Psoas muscle (tissue), 8 donors: ENCODE results near the gene BLOC1S4. TPM values are rescaled to one million over a fixed set of nuclear protein-coding genes. Genes with fewer than 3 reads are reported as not detected.

Source experiments
- ATAC-seq, 4 donors: fragments of 200-7000 bp; cut with Tn5 transposase; one replicate each; pipeline ENCODE4 v1.9.1; 2020; ENCODE audit warnings: moderate library complexity in 3 of 4, mild to moderate bottlenecking in 2 of 4
- DNase-seq, 2 donors: peaks; one replicate each; pipeline ENCODE4 v3.0.0-alpha.2; 2020
- H3K27ac ChIP-seq: fragments of 200-600 bp; one replicate; pipeline ENCODE4 v1.8.0; 2022
- H3K27me3 ChIP-seq, 3 donors: fragments of 200-600 bp in 1 of 3; one replicate each; pipeline versions ENCODE4 v1.6.1 to v1.8.0; 2013 to 2022; ENCODE audit warnings: low read length in 2 of 3, mild to moderate bottlenecking in 2 of 3, moderate library complexity in 1 of 3; ENCODE audit not compliant: insufficient read depth in 3 of 3
- H3K36me3 ChIP-seq, 2 donors: fragments of 200-600 bp in 1 of 2; one replicate each; pipeline versions ENCODE4 v1.6.1 to v1.8.0; 2013 to 2022; ENCODE audit warnings: low read depth in 1 of 2, mild to moderate bottlenecking in 1 of 2, moderate library complexity in 1 of 2; ENCODE audit not compliant: insufficient read depth in 1 of 2
- H3K4me1 ChIP-seq: fragments of 200-600 bp; one replicate; pipeline ENCODE4 v1.8.0; 2022
- H3K4me3 ChIP-seq: fragments of 200-600 bp; one replicate; pipeline ENCODE4 v1.8.0; 2022; ENCODE audit warnings: mild to moderate bottlenecking
- H3K9me3 ChIP-seq: fragments of 200-600 bp; one replicate; pipeline ENCODE4 v1.8.0; 2022
- WGBS, 3 donors: extraction: QIAGEN DNeasy Blood & Tissue Kit; methylation state at CpG; one replicate each; pipeline versions ENCODE4 v1.1.6 to v1.1.7; 2013; 5-methylcytosine and 5-hydroxymethylcytosine counted together
- intact Hi-C, 2 donors: fragments of 100-400 bp; cut with DNase I; formaldehyde crosslinking; loops; one replicate each; pipeline versions ENCODE4 v1.11.0 to v1.14.2; 2022
- polyA plus RNA-seq, 3 donors: library from polyadenylated mRNA; stranded (reverse); fragments of 200-250 nt; gene quantifications; one replicate each; pipeline ENCODE4 v1.2.3, GENCODE V29; 2013
- total RNA-seq, 4 donors: library from RNA; stranded (reverse); fragmentation: NEBNext Ultra II Directional in 2 of 4; extraction: Animal tissue kit (Norgen Biotek cat#: 25700) in 2 of 4; gene quantifications; one replicate each; pipeline versions ENCODE4 v1.2.1 to v1.2.4, GENCODE V29; 2021 to 2023
- TF ChIP-seq, protein P1 (sequence below): fragments of 200-600 bp; IDR thresholded peaks from one replicate; pipeline ENCODE4 v1.8.0; 2022; ENCODE audit warnings: antibody characterized with exemption
- donor health status: healthy with polysubstance abuse.
- donor health status: DM: no; HTN: no; CAD: no; lungs with moderate emphysema.
- donor health status: Bipolar disorder and iron deficiency.
- donor health status: healthy.
- donor health status: DM: yes; HTN: yes; CAD: no.
- donor health status: DM: no; HTN: no; CAD: no.
- donor health status: DM: no; HTN: no; CAD: no.
- donor health status: DM: yes; HTN: yes; CAD: no.

BLOC1S4 gene
- total and polyA plus RNA-seq, 7 donors = 7.6 to 15.0 (median 13.4) TPM

DNA sequence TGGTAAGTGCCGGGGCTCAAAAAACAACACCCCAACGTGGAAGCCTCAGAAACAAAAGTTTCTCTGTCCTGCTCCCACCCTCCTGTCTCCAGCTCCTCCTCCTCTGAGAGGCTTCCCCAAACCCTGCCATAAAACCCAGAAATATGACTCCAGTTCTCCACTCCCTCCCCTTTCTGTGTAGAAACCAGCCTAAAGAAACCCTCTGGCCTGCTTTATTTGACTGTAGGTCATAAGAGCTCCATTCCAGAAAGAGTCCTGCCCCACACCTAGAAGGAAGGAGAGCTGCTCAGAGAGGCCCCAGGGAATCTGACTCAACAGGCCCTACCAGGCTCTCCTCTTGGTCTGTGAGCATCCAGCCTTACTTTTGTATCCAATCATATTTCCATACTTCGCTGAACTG, 23.2 kb upstream of the BLOC1S4 start:
- Histone ChIP-seq H3K27ac (no peak overlapping the region), H3K36me3 (no peaks in the 10 kb centered on the region), H3K4me3 (no peak overlapping the region), H3K27me3 (no peaks in the 10 kb centered on the region), H3K9me3 (no peaks in the 10 kb centered on the region), H3K4me1 (peaks cover 16% of the 10 kb centered on the region)
- intact Hi-C loops = no loop called here
- 68 to 75% (median 71%) methylated on average over 3 of the region's 3 CpGs for WGBS, 3 donors
- DNase-seq = no peak
- no peak for ATAC-seq
- TF ChIP-seq, protein P1, sequence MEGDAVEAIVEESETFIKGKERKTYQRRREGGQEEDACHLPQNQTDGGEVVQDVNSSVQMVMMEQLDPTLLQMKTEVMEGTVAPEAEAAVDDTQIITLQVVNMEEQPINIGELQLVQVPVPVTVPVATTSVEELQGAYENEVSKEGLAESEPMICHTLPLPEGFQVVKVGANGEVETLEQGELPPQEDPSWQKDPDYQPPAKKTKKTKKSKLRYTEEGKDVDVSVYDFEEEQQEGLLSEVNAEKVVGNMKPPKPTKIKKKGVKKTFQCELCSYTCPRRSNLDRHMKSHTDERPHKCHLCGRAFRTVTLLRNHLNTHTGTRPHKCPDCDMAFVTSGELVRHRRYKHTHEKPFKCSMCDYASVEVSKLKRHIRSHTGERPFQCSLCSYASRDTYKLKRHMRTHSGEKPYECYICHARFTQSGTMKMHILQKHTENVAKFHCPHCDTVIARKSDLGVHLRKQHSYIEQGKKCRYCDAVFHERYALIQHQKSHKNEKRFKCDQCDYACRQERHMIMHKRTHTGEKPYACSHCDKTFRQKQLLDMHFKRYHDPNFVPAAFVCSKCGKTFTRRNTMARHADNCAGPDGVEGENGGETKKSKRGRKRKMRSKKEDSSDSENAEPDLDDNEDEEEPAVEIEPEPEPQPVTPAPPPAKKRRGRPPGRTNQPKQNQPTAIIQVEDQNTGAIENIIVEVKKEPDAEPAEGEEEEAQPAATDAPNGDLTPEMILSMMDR = no peak

DNA sequence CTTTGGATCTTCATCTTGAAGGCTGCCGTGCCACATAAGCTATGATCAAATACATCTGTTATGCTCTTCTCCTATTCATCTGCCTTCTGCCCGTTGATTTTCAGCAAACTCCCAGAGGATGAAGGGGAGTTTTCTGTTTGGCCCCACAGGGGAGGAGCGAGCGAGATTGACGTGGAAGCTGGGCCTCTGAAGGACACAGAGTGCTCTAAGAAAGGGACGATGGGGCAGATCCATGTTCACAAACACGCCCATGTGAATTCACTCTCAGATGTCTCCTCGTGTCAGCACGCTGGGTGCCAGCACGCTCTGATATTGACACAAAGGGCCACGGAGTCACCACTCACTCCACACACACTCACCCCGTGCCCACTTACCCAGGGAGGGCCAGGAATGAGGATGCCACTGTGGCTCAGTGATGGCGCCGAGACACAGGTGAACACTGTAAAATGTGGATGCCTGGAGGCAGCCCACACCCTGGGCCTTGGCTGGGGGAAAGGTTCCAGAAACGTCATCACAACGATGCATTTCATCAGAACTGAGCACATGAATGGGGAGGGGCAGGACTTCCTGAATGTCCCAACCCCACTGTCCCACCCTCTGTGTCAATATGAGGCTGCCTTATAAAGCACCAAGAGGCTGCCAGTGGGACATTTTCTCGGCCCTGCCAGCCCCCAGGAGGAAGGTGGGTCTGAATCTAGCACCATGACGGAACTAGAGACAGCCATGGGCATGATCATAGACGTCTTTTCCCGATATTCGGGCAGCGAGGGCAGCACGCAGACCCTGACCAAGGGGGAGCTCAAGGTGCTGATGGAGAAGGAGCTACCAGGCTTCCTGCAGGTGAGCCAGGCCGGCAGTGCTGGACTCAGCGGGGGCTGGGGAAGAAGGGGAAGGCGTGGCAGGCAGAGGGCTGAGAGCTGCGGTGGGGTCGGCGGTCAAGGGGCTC, 22.5 kb upstream of the BLOC1S4 start, which contains the start of gene S100P:
TSS of gene S100P (plus strand) at position 648 of the 946 bp plus-strand sequence. CDS start at position 703, 55 bp downstream.
- no peak within 1 kb of the TSS for H3K4me3 ChIP-seq

DNA sequence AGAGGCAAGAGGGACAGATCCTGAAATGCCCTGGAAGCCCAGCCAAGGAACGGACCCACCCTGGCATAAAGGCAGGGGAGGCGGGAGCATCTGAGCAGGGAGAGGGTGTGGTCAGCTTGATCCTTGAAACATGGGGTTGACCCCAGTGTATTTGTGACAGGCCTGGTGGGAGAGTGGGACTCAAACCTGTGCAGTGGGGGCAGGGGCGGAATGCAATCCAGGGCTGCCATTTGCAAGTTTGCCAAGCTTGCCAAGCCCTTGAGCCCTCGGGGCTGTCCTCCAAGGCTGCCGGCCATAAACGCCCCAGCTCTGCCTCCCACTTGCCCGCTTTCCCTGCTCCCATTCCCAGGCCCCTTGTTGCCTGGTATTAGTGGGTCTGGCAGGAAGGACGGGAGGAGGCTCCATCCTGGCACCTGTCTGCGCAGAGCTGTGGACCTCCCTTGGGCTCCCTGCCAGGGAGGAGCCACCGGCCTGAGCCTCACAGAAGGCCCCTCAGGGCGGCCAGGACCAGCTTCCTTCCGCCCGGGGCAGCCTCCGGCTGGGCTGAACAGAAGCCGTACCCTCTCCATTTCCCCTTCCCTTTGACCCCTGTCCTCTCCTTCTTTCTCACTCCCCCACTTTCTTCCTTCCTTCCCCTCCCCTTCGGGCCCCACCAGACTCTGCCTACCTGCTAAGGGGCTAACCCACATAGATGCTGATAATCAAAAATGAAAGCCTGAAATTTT, 21.6 kb upstream of the BLOC1S4 start:
- no peak for DNase-seq
- TF ChIP-seq, protein P1 = no peak
- H3K27ac ChIP-seq = no peak overlapping the region
- H3K36me3 ChIP-seq = peaks cover 0 to 2% of the 10 kb centered on the region in 2 donors
- no peaks in the 10 kb centered on the region for H3K27me3 ChIP-seq
- 61 to 69% (median 69%) methylated on average over 15 to 16 of the region's 16 CpGs for WGBS, 3 donors
- no peak for ATAC-seq
- peaks cover 16% of the 10 kb centered on the region for H3K4me1 ChIP-seq
- intact Hi-C loops = no loop called here
- no peak overlapping the region for H3K4me3 ChIP-seq
- no peaks in the 10 kb centered on the region for H3K9me3 ChIP-seq

More for the DNA sequence above, 22.5 kb upstream of the BLOC1S4 start, which contains the start of gene S100P:
- no peaks in the 10 kb centered on the region for H3K27me3 ChIP-seq
- TF ChIP-seq, protein P1 = no peak
- intact Hi-C loops = no loop called here
- H3K36me3 ChIP-seq = no peaks in the 10 kb centered on the region
- no peaks in the 10 kb centered on the region for H3K9me3 ChIP-seq
- no peak for ATAC-seq
- 77 to 83% (median 80%) methylated on average over 29 of the region's 29 CpGs for WGBS, 3 donors
- H3K4me1 ChIP-seq = peaks cover 16% of the 10 kb centered on the region
- H3K27ac ChIP-seq = no peak within 1 kb of the TSS
- DNase-seq = no peak

DNA sequence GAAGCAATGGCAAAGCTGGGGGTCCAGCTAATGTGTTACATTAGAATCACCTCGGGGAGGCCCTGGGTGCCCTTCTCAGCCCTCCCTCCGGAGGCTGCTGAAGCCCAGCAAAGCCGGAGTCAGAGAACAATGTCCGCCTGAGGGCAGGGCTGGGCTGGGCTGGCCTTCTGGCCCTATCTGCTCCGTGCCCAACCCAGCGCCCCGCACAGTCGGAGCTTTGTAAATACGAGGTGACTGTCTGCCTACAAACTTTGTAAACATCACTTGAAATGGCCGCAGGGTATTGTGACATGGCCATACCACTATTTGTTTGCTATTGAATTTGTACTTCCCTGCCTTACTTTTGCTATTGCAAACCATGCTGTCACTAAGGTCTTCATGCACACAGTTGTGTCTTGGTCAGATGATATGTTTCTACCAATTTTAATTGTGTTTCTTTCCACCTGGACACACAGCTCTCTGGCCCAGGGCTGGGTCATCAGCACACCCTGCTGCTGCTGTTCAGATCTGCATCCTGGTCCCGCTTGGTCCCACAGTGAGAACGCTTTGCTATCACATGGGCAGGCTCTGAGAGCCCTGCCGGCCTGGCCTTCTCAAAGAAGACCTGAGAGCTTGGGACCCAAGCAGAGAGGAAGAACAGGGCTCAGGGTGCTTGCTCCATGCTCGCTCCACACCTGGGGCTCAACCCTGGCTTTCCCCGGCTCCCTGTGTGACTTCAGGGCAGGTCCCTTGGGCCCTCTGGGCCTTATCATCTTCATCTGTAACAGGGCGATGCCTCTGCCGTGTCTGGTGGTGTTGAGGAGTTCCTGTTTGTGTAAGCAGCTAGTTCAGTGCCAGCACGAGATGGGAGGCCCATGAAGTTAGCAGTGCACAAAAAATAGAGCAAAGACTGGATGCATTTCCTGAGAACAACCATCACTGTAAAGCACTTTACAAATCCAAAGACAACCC, 20.0 kb upstream of the BLOC1S4 start:
- ATAC-seq (peak in 3 of 4 donors; percentile 24 to 45 (median 38)), DNase-seq (no peak)
- Histone ChIP-seq H3K4me3 (no peak overlapping the region), H3K27ac (peak overlapping the region; percentile 30), H3K36me3 (peaks cover 0 to 15% of the 10 kb centered on the region in 2 donors), H3K4me1 (peaks cover 16% of the 10 kb centered on the region), H3K9me3 (no peaks in the 10 kb centered on the region), H3K27me3 (no peaks in the 10 kb centered on the region)
- intact Hi-C loops = no loop called here
- TF ChIP-seq, protein P1 = no peak
- WGBS, 3 donors = 74 to 79% (median 76%) methylated on average over 18 of the region's 18 CpGs
